HEK293 (cell line): Measurements from ENCODE around the gene SEC14L6.
"Not testable (repeated sequence)": the region's sequence is repeated elsewhere in the genome, so short reads cannot be mapped to it uniquely, and the experiment has no call there.

Source experiments
- CTCF ChIA-PET: fragments of 350-600 bp; formaldehyde crosslinking; extraction: SDS; loops from one replicate; lab custom pipeline; 2021; ENCODE audit warnings: antibody characterized with exemption; lab: Yijun Ruan, JAX
- POLR2A ChIA-PET: fragments of 300-600 bp; formaldehyde crosslinking; extraction: SDS; loops from one replicate; lab custom pipeline; 2020; ENCODE audit warnings: antibody characterized with exemption, inconsistent platforms; lab: Yijun Ruan, JAX
- H3K27ac ChIP-seq: fragments of 200-500 bp; sonication (Bioruptor generic); 2 replicates; pipeline ENCODE4 v1.5.1; 2014; ENCODE audit warnings: low read depth, low read length, control low read depth, inconsistent platforms; ENCODE audit errors: extremely low read depth
- H3K36me3 ChIP-seq, 2 experiments: fragments of 200-500 bp in 1 of 2; sonication (Bioruptor generic) in 1 of 2; 1 replicate in 1 of 2; 2 replicates in 1 of 2; pipeline ENCODE4 v1.5.1; 2014 to 2017; ENCODE audit warnings: inconsistent platforms in 2 of 2, low read length in 2 of 2; ENCODE audit not compliant: control insufficient read depth in 2 of 2, insufficient read depth in 1 of 2
- H3K4me1 ChIP-seq: fragments of 200-500 bp; sonication (Bioruptor generic); 2 replicates; pipeline ENCODE4 v1.5.1; 2014; ENCODE audit warnings: mild to moderate bottlenecking, low read length, inconsistent platforms; ENCODE audit not compliant: control insufficient read depth, insufficient read depth
- H3K4me3 ChIP-seq: 2 replicates; pipeline ENCODE4 v1.5.1; 2011; ENCODE audit warnings: low read depth, mild to moderate bottlenecking, control low read depth, low read length, moderate library complexity
- H3K9me3 ChIP-seq: fragments of 200-500 bp; sonication (Bioruptor generic); 2 replicates; pipeline ENCODE4 v1.5.1; 2014; ENCODE audit warnings: low read depth, low read length, inconsistent platforms; ENCODE audit not compliant: control insufficient read depth, insufficient read depth
- CTCF ChIP-seq: fragments of 450-650 bp; formaldehyde crosslinking; IDR thresholded peaks from 2 replicates; pipeline ENCODE4 v1.5.1; 2016; ENCODE audit warnings: missing biosample characterization, missing genetic modification characterization
- GLI2 ChIP-seq: fragments of 450-650 bp; formaldehyde crosslinking; IDR thresholded peaks from 2 replicates; pipeline ENCODE4; 2017; ENCODE audit warnings: missing biosample characterization, missing genetic modification characterization, low read depth, borderline replicate concordance
- KLF1 ChIP-seq: fragments of 450-650 bp; formaldehyde crosslinking; IDR thresholded peaks from 2 replicates; pipeline ENCODE4 v1.5.1; 2016; ENCODE audit warnings: missing biosample characterization, missing genetic modification characterization
- MYNN ChIP-seq: fragments of 450-650 bp; formaldehyde crosslinking; IDR thresholded peaks from 2 replicates; pipeline ENCODE4 v1.5.1; 2016; ENCODE audit warnings: missing biosample characterization, missing genetic modification characterization, borderline replicate concordance
- ZFP3 ChIP-seq: fragments of 450-650 bp; formaldehyde crosslinking; IDR thresholded peaks from 2 replicates; pipeline ENCODE4 v1.5.1; 2016; ENCODE audit warnings: low read depth, missing biosample characterization, missing genetic modification characterization
- ZNF121 ChIP-seq: fragments of 450-650 bp; formaldehyde crosslinking; IDR thresholded peaks from 2 replicates; pipeline ENCODE4 v1.5.1; 2016; ENCODE audit warnings: missing biosample characterization, missing genetic modification characterization
- ZNF404 ChIP-seq: fragments of 450-650 bp; formaldehyde crosslinking; IDR thresholded peaks from 2 replicates; pipeline ENCODE4 v1.5.1; 2017; ENCODE audit warnings: missing biosample characterization, missing genetic modification characterization
- ZNF768 ChIP-seq: fragments of 450-650 bp; formaldehyde crosslinking; IDR thresholded peaks from 2 replicates; pipeline ENCODE4 v1.5.1; 2018; ENCODE audit warnings: missing biosample characterization, mild to moderate bottlenecking, missing genetic modification characterization
- TF ChIP-seq, protein P1 (sequence below): fragments of 450-650 bp; formaldehyde crosslinking; IDR thresholded peaks from 2 replicates; pipeline ENCODE4 v1.5.1; 2016; ENCODE audit warnings: missing biosample characterization, missing genetic modification characterization
- TF ChIP-seq, protein P2 (sequence below): fragments of 450-650 bp; formaldehyde crosslinking; IDR thresholded peaks from 2 replicates; pipeline ENCODE4 v1.5.1; 2016; ENCODE audit warnings: missing biosample characterization, missing genetic modification characterization

SEC14L6 gene

GRCh38 chr22:30555282-30556210, 9.0 kb upstream of the SEC14L6 start:
- Histone ChIP-seq H3K4me1 (no peaks in the 10 kb centered on the region), H3K9me3 (no peaks in the 10 kb centered on the region), H3K27ac (no peak overlapping the region), H3K4me3 (no peak overlapping the region), H3K36me3 (no peaks in the 10 kb centered on the region)
- POLR2A ChIA-PET: no interaction called here
- TF ChIP-seq ZFP3 (tag by site-specific recombination) (no peak), CTCF (tag by site-specific recombination) (peak; percentile 34; the same call in 1 of the 2 replicates)
- CTCF ChIA-PET: interaction anchor here (0.9 to 1.5 kb wide), 4 partner anchors 20 to 199 kb away, joined by 3 to 4 read pairs (median 4); no protein-coding TSS in a partner anchor

GRCh38 chr22:30553971-30554370, 7.4 kb upstream of the SEC14L6 start:
- no peaks in the 10 kb centered on the region for H3K9me3 ChIP-seq
- CTCF ChIA-PET: no interaction called here
- no peaks in the 10 kb centered on the region for H3K36me3 ChIP-seq
- H3K27ac ChIP-seq: no peak overlapping the region
- POLR2A ChIA-PET: no interaction called here
- TF ChIP-seq MYNN (tag by site-specific recombination) (no peak), ZNF768 (tag by site-specific recombination) (peak; percentile 35; the same call in 1 of the 2 replicates), ZNF404 (no peak), GLI2 (tag by site-specific recombination) (no peak), KLF1 (tag by site-specific recombination) (peak; percentile 84)
- TF ChIP-seq, protein P1, sequence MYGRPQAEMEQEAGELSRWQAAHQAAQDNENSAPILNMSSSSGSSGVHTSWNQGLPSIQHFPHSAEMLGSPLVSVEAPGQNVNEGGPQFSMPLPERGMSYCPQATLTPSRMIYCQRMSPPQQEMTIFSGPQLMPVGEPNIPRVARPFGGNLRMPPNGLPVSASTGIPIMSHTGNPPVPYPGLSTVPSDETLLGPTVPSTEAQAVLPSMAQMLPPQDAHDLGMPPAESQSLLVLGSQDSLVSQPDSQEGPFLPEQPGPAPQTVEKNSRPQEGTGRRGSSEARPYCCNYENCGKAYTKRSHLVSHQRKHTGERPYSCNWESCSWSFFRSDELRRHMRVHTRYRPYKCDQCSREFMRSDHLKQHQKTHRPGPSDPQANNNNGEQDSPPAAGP (tag by site-specific recombination): 0 out of 2 replicates have a peak, but pooled peaks have one; percentile 27
- no peaks in the 10 kb centered on the region for H3K4me1 ChIP-seq
- no peak overlapping the region for H3K4me3 ChIP-seq

DNA sequence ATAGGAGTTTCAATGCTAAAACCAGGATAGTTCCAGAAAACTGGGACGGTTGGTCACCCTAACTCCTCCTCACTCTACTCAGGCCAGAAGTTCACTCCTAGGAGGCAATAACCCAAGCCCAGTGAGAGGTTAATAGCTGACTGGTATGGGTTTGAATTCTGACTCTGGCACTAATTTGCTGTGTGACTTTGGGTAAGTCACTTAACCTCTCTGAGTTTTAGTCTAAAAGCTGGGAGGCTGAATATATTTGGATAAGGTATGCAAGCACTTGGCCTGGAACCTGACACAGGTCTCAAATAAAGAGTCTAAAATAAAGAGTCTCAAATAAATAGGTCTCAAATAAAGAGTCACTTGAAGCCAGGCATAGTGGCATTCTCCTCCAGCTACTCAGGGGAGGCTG, 6.2 kb upstream of the SEC14L6 start:
- no peaks in the 10 kb centered on the region for H3K36me3 ChIP-seq
- H3K27ac ChIP-seq: no peak overlapping the region
- ChIA-PET POLR2A (no interaction called here), CTCF (interaction anchor here (0.9 kb wide), 1 partner anchor 82 kb away, joined by 3 read pairs; no protein-coding TSS in a partner anchor)
- no peaks in the 10 kb centered on the region for H3K4me1 ChIP-seq
- H3K9me3 ChIP-seq: no peaks in the 10 kb centered on the region
- TF ChIP-seq, protein P2, sequence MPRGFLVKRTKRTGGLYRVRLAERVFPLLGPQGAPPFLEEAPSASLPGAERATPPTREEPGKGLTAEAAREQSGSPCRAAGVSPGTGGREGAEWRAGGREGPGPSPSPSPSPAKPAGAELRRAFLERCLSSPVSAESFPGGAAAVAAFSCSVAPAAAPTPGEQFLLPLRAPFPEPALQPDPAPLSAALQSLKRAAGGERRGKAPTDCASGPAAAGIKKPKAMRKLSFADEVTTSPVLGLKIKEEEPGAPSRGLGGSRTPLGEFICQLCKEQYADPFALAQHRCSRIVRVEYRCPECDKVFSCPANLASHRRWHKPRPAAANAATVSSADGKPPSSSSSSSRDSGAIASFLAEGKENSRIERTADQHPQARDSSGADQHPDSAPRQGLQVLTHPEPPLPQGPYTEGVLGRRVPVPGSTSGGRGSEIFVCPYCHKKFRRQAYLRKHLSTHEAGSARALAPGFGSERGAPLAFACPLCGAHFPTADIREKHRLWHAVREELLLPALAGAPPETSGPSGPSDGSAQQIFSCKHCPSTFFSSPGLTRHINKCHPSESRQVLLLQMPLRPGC (tag by site-specific recombination): no peak
- TF ChIP-seq ZNF768 (tag by site-specific recombination): peak; percentile 79
- H3K4me3 ChIP-seq: no peak overlapping the region

DNA sequence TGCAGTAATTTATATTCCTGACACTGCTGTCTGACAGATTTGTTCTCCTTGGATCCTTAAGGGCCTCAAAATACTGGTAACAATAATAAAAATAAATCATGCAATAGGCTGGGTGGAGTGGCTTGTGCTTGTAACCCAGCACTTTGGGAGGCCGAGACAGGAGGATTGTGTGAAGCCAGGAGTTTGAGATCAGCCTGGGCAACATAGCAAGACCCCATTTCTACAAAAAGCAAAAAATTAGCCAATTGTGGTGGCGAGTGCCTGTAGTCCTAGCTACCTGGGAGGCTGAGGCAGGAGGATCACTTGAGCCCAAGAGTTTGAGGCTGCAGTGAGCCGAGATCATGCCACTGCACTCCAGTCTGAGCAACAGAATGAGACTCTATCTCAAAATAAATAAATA, 5.3 kb upstream of the SEC14L6 start:
- H3K4me1 ChIP-seq, H3K9me3 ChIP-seq, POLR2A ChIA-PET, H3K36me3 ChIP-seq, H3K4me3 ChIP-seq, H3K27ac ChIP-seq: not testable (repeated sequence)
- TF ChIP-seq ZNF121 (tag by site-specific recombination): peak; percentile 76
- CTCF ChIA-PET: interaction anchor here (0.9 kb wide), 1 partner anchor 83 kb away, joined by 3 read pairs; no protein-coding TSS in a partner anchor
